ENCODE data around the gene SEC24D.

The SEC24D gene

GRCh38 chr4:118757761-118758251 lies 78.1 kb downstream of the SEC24D start:
- POLR2A ChIA-PET (ENCODE audit: low non-redundant PET) = no interaction called here
- CTCF ChIA-PET = no interaction called here
- no peak overlapping the region for H3K27ac ChIP-seq
- TF ChIP-seq, protein P1, sequence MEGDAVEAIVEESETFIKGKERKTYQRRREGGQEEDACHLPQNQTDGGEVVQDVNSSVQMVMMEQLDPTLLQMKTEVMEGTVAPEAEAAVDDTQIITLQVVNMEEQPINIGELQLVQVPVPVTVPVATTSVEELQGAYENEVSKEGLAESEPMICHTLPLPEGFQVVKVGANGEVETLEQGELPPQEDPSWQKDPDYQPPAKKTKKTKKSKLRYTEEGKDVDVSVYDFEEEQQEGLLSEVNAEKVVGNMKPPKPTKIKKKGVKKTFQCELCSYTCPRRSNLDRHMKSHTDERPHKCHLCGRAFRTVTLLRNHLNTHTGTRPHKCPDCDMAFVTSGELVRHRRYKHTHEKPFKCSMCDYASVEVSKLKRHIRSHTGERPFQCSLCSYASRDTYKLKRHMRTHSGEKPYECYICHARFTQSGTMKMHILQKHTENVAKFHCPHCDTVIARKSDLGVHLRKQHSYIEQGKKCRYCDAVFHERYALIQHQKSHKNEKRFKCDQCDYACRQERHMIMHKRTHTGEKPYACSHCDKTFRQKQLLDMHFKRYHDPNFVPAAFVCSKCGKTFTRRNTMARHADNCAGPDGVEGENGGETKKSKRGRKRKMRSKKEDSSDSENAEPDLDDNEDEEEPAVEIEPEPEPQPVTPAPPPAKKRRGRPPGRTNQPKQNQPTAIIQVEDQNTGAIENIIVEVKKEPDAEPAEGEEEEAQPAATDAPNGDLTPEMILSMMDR (conservative IDR thresholded peaks at IDR 0.05; ENCODE audit: low read depth) = no peak
- no peak for DNase-seq (ENCODE audit: low spot score)

- no peak for DNase-seq (ENCODE audit: low spot score)
- ChIA-PET POLR2A (ENCODE audit: low non-redundant PET) (no interaction called here), CTCF (interaction anchor here (1.0 kb wide), 1 partner anchor 12 kb away, joined by 5 read pairs; no protein-coding TSS in a partner anchor)
- TF ChIP-seq, protein P1 (conservative IDR thresholded peaks at IDR 0.05; ENCODE audit: low read depth) = no peak
- no peak overlapping the region for H3K27ac ChIP-seq
Observed at GRCh38 chr4:118756958-118757357, 79.0 kb downstream of the SEC24D start.

DNA sequence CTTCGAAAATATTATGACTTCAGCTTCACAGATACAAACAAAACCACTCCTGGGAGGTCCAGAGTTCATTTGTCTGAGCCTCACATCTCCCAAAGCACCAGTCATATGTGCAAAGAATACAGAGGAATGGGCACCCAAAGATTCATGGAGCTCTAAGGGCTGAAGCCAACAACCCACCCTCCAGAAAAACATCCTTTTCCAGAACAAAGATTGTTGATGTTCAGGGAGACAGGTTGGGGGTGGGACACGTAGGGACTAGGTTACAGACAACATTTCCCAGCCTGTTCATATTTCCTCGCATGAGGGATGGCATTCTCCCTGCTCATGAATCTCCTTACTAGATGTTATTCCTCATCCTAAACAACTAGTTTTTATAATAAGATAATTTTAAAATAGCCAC lies 79.5 kb downstream of the SEC24D start:
- POLR2A ChIA-PET (ENCODE audit: low non-redundant PET) = no interaction called here
- no peak overlapping the region for H3K27ac ChIP-seq
- CTCF ChIA-PET = interaction anchor here (0.5 to 1.0 kb wide), 2 partner anchors 11 to 15 kb away, joined by 3 to 5 read pairs; no protein-coding TSS in a partner anchor
- no peak for DNase-seq (ENCODE audit: low spot score)
- TF ChIP-seq, protein P1 (conservative IDR thresholded peaks at IDR 0.05; ENCODE audit: low read depth) = no peak

DNA sequence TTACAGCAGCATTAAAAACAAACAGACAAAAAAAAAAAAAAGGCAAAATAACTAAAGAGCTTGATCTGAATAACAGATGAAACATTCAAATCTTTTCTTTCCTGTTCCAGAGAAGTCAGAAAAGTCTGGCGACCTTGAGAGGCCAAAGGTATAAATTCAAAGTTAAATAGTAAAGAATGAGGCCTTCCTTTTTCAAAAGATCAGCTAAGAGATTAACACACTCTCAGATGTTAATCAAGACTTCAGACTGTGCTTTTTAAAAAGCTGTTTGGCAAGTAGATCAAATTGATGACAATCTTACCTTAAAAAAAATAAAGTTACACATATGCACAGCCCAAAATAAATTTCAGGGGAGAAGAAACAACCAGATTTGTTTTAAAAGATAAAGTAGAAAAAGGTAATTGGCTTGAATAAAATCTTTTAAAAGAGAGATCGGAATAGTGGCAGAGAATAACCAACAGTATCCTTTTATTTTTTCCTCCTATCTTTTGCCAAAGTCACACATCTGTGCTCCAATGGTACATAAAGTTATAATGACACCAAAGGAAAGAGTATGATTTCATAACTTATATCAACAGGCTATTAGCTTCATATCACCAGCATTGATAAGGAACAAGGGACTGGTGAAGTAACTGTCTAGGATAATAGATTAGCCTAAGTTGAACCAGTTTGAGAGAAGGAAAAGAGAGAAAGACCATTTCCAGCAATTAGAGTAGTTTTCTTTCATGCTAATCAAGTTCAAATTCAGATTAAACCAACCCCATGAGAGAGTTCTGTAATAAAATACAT lies 80.3 kb downstream of the SEC24D start:
- CTCF ChIA-PET = interaction anchor here (0.8 kb wide), 1 partner anchor 17 kb away, joined by 3 read pairs; no protein-coding TSS in a partner anchor
- POLR2A ChIA-PET (ENCODE audit: low non-redundant PET) = no interaction called here
- TF ChIP-seq, protein P1 (conservative IDR thresholded peaks at IDR 0.05; ENCODE audit: low read depth) = no peak
- no peak overlapping the region for H3K27ac ChIP-seq
- no peak for DNase-seq (ENCODE audit: low spot score)

- TF ChIP-seq, protein P1 (conservative IDR thresholded peaks at IDR 0.05; ENCODE audit: low read depth) = no peak
- ChIA-PET CTCF (no interaction called here), POLR2A (ENCODE audit: low non-redundant PET) (no interaction called here)
- H3K27ac ChIP-seq = no peak overlapping the region
- DNase-seq (ENCODE audit: low spot score) = no peak
Observed at GRCh38 chr4:118754890-118755289, 81.0 kb downstream of the SEC24D start.

GRCh38 chr4:118753685-118754084 lies 82.2 kb downstream of the SEC24D start:
- no peak for DNase-seq (ENCODE audit: low spot score)
- no peak overlapping the region for H3K27ac ChIP-seq
- TF ChIP-seq, protein P1 (conservative IDR thresholded peaks at IDR 0.05; ENCODE audit: low read depth) = no peak
- ChIA-PET POLR2A (ENCODE audit: low non-redundant PET) (no interaction called here), CTCF (no interaction called here)
